Left ventricle myocardium inferior (tissue), 1 donor: ENCODE measurements around the gene GAK. TPM values are rescaled to one million over a fixed set of nuclear protein-coding genes. Genes with fewer than 3 reads are reported as not detected.

Source experiments
- DNase-seq: peaks from one replicate; pipeline ENCODE4 v3.0.0-alpha.2; 2020
- H3K27ac ChIP-seq: fragments of 200-600 bp; replicated peaks from 2 replicates; pipeline ENCODE4 v1.8.0; 2021
- H3K27me3 ChIP-seq: fragments of 200-600 bp; 2 replicates; pipeline ENCODE4 v1.8.0; 2021; ENCODE audit warnings: low read depth
- H3K36me3 ChIP-seq: fragments of 200-600 bp; 2 replicates; pipeline ENCODE4 v1.8.0; 2021
- H3K4me1 ChIP-seq: fragments of 200-600 bp; 2 replicates; pipeline ENCODE4 v1.8.0; 2021
- H3K4me3 ChIP-seq: fragments of 200-600 bp; 2 replicates; pipeline ENCODE4 v1.8.0; 2021; ENCODE audit warnings: mild to moderate bottlenecking, moderate library complexity
- H3K9me3 ChIP-seq: fragments of 200-600 bp; replicated peaks from 2 replicates; pipeline ENCODE4 v1.8.0; 2021
- intact Hi-C: fragments of 100-400 bp; cut with micrococcal nuclease; formaldehyde crosslinking; loops from one replicate; pipeline ENCODE4 v1.11.0; 2022
- total RNA-seq: library from RNA; stranded (reverse); fragmentation: NEBNext Ultra II Directional; extraction: Animal tissue kit (Norgen Biotek cat#: 25700); gene quantifications from one replicate; pipeline ENCODE4 v1.2.1, GENCODE V29; 2021
- TF ChIP-seq, protein P1 (sequence below): fragments of 200-600 bp; IDR thresholded peaks from 2 replicates; pipeline ENCODE4 v1.8.0; 2021; ENCODE audit warnings: antibody characterized with exemption, mild to moderate bottlenecking, borderline replicate concordance
- donor health status: DM: no; HTN: yes; CAD: no; lungs with severe emphysema.

GAK gene
- total RNA-seq, 1 donor from 2014 or later, result 25.1 TPM

- TF ChIP-seq, protein P1, sequence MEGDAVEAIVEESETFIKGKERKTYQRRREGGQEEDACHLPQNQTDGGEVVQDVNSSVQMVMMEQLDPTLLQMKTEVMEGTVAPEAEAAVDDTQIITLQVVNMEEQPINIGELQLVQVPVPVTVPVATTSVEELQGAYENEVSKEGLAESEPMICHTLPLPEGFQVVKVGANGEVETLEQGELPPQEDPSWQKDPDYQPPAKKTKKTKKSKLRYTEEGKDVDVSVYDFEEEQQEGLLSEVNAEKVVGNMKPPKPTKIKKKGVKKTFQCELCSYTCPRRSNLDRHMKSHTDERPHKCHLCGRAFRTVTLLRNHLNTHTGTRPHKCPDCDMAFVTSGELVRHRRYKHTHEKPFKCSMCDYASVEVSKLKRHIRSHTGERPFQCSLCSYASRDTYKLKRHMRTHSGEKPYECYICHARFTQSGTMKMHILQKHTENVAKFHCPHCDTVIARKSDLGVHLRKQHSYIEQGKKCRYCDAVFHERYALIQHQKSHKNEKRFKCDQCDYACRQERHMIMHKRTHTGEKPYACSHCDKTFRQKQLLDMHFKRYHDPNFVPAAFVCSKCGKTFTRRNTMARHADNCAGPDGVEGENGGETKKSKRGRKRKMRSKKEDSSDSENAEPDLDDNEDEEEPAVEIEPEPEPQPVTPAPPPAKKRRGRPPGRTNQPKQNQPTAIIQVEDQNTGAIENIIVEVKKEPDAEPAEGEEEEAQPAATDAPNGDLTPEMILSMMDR, result no peak
- Histone ChIP-seq H3K27me3 (no peaks in the 10 kb centered on the region), H3K27ac (no peak overlapping the region), H3K4me1 (no peaks in the 10 kb centered on the region), H3K36me3 (peaks cover 87% of the 10 kb centered on the region), H3K4me3 (no peak overlapping the region), H3K9me3 (peaks cover 4% of the 10 kb centered on the region)
- DNase-seq, result no peak
- intact Hi-C loops, result no loop called here
Observed at GRCh38 chr4:866761-867390, 65.2 kb downstream of the GAK start.

GRCh38 chr4:866068-866760 is 65.9 kb downstream of the GAK start:
- intact Hi-C loops, result no loop called here
- no peak for DNase-seq
- Histone ChIP-seq H3K4me3 (no peak overlapping the region), H3K27me3 (no peaks in the 10 kb centered on the region), H3K9me3 (peaks cover 4% of the 10 kb centered on the region), H3K36me3 (peaks cover 92% of the 10 kb centered on the region), H3K27ac (no peak overlapping the region), H3K4me1 (no peaks in the 10 kb centered on the region)
- TF ChIP-seq, protein P1, result no peak

GRCh38 chr4:865572-865971 is 66.5 kb downstream of the GAK start:
- peaks cover 92% of the 10 kb centered on the region for H3K36me3 ChIP-seq
- TF ChIP-seq, protein P1, result no peak
- intact Hi-C loops, result no loop called here
- H3K4me3 ChIP-seq, result no peak overlapping the region
- peaks cover 4% of the 10 kb centered on the region for H3K9me3 ChIP-seq
- H3K4me1 ChIP-seq, result no peaks in the 10 kb centered on the region
- H3K27ac ChIP-seq, result no peak overlapping the region
- H3K27me3 ChIP-seq, result no peaks in the 10 kb centered on the region
- no peak for DNase-seq

DNA sequence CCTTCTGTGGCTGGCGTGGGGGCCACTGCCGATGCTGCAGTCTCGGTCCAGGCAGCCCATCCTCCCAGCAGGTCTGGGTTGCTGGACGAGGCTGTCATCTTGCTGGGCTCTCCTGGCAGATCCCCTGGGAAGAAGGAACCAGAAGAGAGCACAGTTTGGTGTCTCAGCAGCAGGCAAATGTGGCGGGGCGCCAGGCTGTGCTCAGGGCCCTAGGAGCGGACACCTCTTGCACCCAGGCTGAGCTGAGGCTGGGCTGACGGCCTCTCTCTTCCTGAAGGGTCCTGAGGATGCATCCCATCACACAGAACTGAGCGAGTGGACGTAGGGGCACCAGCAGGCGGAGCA is 67.0 kb downstream of the GAK start:
- no peak for DNase-seq
- H3K36me3 ChIP-seq, result peaks cover 92% of the 10 kb centered on the region
- peaks cover 4% of the 10 kb centered on the region for H3K9me3 ChIP-seq
- no peak overlapping the region for H3K27ac ChIP-seq
- intact Hi-C loops, result no loop called here
- no peak overlapping the region for H3K4me3 ChIP-seq
- H3K27me3 ChIP-seq, result no peaks in the 10 kb centered on the region
- no peaks in the 10 kb centered on the region for H3K4me1 ChIP-seq
- TF ChIP-seq, protein P1, result no peak

GRCh38 chr4:864456-865120 is 67.5 kb downstream of the GAK start:
- no peak overlapping the region for H3K4me3 ChIP-seq
- TF ChIP-seq, protein P1, result no peak
- H3K36me3 ChIP-seq, result peaks cover 92% of the 10 kb centered on the region
- DNase-seq, result no peak
- H3K4me1 ChIP-seq, result no peaks in the 10 kb centered on the region
- no peaks in the 10 kb centered on the region for H3K27me3 ChIP-seq
- H3K9me3 ChIP-seq, result peaks cover 4% of the 10 kb centered on the region
- H3K27ac ChIP-seq, result no peak overlapping the region
- intact Hi-C loops, result no loop called here
